ENCODE data around the gene TRIP10. TPM values are rescaled to one million over a fixed set of nuclear protein-coding genes. Genes with fewer than 3 reads are reported as not detected.
"Not testable (repeated sequence)": the region's sequence is repeated elsewhere in the genome, so short reads cannot be mapped to it uniquely, and the experiment has no call there.

TRIP10 gene
- total RNA-seq, 2 donors from 2014 or later = 111 to 116 TPM

GRCh38 chr19:6708346-6708745 lies 31.1 kb upstream of the TRIP10 start:
- Histone ChIP-seq H3K4me1 (ENCODE audit: control insufficient read depth, insufficient read depth, low read length) (no peaks in the 10 kb centered on the region), H3K36me3 (ENCODE audit: control insufficient read depth, insufficient read depth, low read length) (no peaks in the 10 kb centered on the region), H3K4me3 (ENCODE audit: low read length) (no peak overlapping the region), H3K27ac (ENCODE audit: low read depth, low read length) (no peak overlapping the region), H3K9me3 (ENCODE audit: control insufficient read depth, low read length) (no peaks in the 10 kb centered on the region), H3K9ac (ENCODE audit: extremely low read depth, low read length, poor library complexity, severe bottlenecking) (no peak overlapping the region), H3K27me3 (ENCODE audit: control insufficient read depth, insufficient read depth, low read length, poor library complexity, severe bottlenecking) (peaks cover 10% of the 10 kb centered on the region)
- peaks cover 9% of the 10 kb centered on the region for H3K4me1 Mint-ChIP-seq
- no peaks in the 10 kb centered on the region for H3K36me3 Mint-ChIP-seq (ENCODE audit: low read depth)
- H3K27me3 Mint-ChIP-seq (ENCODE audit: insufficient read depth) = peaks cover 40% of the 10 kb centered on the region
- H3K9me3 Mint-ChIP-seq = no peaks in the 10 kb centered on the region
- WGBS, 2 experiments (ENCODE audit: insufficient coverage in 1 of 2, insufficient read length in 1 of 2) = 76 to 89% methylated on average over 3 of the region's 3 CpGs
- no peak for DNase-seq
- no peak overlapping the region for H3K4me3 Mint-ChIP-seq
- no peak overlapping the region for H3K27ac Mint-ChIP-seq
- TF ChIP-seq, protein P1, sequence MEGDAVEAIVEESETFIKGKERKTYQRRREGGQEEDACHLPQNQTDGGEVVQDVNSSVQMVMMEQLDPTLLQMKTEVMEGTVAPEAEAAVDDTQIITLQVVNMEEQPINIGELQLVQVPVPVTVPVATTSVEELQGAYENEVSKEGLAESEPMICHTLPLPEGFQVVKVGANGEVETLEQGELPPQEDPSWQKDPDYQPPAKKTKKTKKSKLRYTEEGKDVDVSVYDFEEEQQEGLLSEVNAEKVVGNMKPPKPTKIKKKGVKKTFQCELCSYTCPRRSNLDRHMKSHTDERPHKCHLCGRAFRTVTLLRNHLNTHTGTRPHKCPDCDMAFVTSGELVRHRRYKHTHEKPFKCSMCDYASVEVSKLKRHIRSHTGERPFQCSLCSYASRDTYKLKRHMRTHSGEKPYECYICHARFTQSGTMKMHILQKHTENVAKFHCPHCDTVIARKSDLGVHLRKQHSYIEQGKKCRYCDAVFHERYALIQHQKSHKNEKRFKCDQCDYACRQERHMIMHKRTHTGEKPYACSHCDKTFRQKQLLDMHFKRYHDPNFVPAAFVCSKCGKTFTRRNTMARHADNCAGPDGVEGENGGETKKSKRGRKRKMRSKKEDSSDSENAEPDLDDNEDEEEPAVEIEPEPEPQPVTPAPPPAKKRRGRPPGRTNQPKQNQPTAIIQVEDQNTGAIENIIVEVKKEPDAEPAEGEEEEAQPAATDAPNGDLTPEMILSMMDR (conservative IDR thresholded peaks at IDR 0.05) = no peak

DNA sequence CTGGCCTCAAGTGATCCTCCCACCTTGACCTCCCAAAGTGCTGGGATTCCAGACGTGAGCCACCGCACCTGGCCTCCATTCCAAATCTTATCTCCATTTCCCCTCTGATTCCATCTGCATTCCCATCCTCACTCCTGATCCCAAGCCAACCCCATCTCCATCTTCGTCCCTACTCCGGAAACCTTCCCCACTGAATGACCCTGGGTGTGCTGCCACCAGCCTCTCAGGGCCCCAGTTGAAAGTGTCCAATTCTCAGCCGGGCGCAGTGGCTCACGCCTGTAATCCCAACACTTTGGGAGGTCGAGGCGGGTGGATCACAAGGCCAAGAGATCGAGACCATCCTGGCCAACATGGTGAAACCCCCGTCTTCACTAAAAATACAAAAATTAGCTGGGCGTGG lies 30.6 kb upstream of the TRIP10 start:
- WGBS, 2 experiments (ENCODE audit: insufficient coverage in 1 of 2, insufficient read length in 1 of 2) = 92 to 96% methylated on average over 5 to 12 of the region's 12 CpGs
- H3K36me3 Mint-ChIP-seq (ENCODE audit: low read depth); H3K4me3 Mint-ChIP-seq; H3K4me1 ChIP-seq (ENCODE audit: control insufficient read depth, insufficient read depth, low read length); H3K9me3 Mint-ChIP-seq; H3K27ac ChIP-seq (ENCODE audit: low read depth, low read length); H3K4me3 ChIP-seq (ENCODE audit: low read length); DNase-seq; H3K27me3 ChIP-seq (ENCODE audit: control insufficient read depth, insufficient read depth, low read length, poor library complexity, severe bottlenecking); H3K9me3 ChIP-seq (ENCODE audit: control insufficient read depth, low read length); H3K36me3 ChIP-seq (ENCODE audit: control insufficient read depth, insufficient read depth, low read length); H3K9ac ChIP-seq (ENCODE audit: extremely low read depth, low read length, poor library complexity, severe bottlenecking); H3K27ac Mint-ChIP-seq; H3K4me1 Mint-ChIP-seq: not testable (repeated sequence)
- H3K27me3 Mint-ChIP-seq (ENCODE audit: insufficient read depth) = peaks cover 40% of the 10 kb centered on the region

- WGBS, 2 experiments (ENCODE audit: insufficient coverage in 1 of 2, insufficient read length in 1 of 2) = 42 to 70% methylated on average over 9 to 14 of the region's 14 CpGs
- H3K9me3 Mint-ChIP-seq = no peaks in the 10 kb centered on the region
- Histone ChIP-seq H3K27ac (ENCODE audit: low read depth, low read length) (no peak overlapping the region), H3K4me3 (ENCODE audit: low read length) (no peak overlapping the region), H3K36me3 (ENCODE audit: control insufficient read depth, insufficient read depth, low read length) (no peaks in the 10 kb centered on the region), H3K4me1 (ENCODE audit: control insufficient read depth, insufficient read depth, low read length) (no peaks in the 10 kb centered on the region), H3K27me3 (ENCODE audit: control insufficient read depth, insufficient read depth, low read length, poor library complexity, severe bottlenecking) (peaks cover 10% of the 10 kb centered on the region), H3K9me3 (ENCODE audit: control insufficient read depth, low read length) (no peaks in the 10 kb centered on the region), H3K9ac (ENCODE audit: extremely low read depth, low read length, poor library complexity, severe bottlenecking) (no peak overlapping the region)
- H3K27ac Mint-ChIP-seq = no peak overlapping the region
- H3K36me3 Mint-ChIP-seq (ENCODE audit: low read depth) = no peaks in the 10 kb centered on the region
- TF ChIP-seq, protein P1 (conservative IDR thresholded peaks at IDR 0.05) = no peak
- H3K4me3 Mint-ChIP-seq = peak overlapping the region; percentile 49
- H3K4me1 Mint-ChIP-seq = peaks cover 9% of the 10 kb centered on the region
- DNase-seq = no peak
- peaks cover 40% of the 10 kb centered on the region for H3K27me3 Mint-ChIP-seq (ENCODE audit: insufficient read depth)
Observed at GRCh38 chr19:6709549-6709948, 29.9 kb upstream of the TRIP10 start.

Measured in endodermal cell (in vitro differentiated cells).